Fibroblast of lung (primary cell): ENCODE measurements around the gene CNNM2.

Experiments
- EZH2 ChIP-seq: IDR thresholded peaks from 2 replicates; pipeline ENCODE4 v1.5.1; 2012; ENCODE audit warnings: low read length, control low read depth, mild to moderate bottlenecking; ENCODE audit errors: missing control alignments
- TF ChIP-seq, protein P1 (sequence below), 2 donors: IDR thresholded peaks in 1 of 2; conservative IDR thresholded peaks in 1 of 2; 1 replicate in 1 of 2; 2 replicates in 1 of 2; pipeline ENCODE4 v1.5.1; 2011 to 2012; ENCODE audit warnings: low read length in 2 of 2, control low read depth in 1 of 2, inconsistent platforms in 1 of 2, low read depth in 1 of 2, mild to moderate bottlenecking in 1 of 2

DNA sequence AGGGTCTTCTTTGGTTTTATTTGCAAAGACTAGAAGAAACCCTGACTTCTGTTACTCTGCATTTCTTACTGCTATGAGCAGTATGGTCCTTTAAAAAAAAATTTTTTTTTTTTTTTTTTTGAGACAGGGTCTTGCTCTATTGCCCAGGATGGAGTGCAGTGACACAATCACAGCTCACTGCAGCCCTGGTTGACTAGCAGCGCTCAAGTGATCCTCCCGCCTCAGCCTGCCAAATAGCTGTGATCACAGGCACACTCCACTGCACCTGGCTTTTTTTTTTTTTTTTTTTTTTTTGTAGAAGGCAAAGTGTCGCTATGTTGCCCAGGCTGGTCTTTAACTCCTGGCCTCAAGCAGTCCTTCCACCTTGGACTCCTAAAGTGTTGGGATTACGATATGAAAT lies 17.4 kb downstream of the CNNM2 start:
- TF ChIP-seq, protein P1, sequence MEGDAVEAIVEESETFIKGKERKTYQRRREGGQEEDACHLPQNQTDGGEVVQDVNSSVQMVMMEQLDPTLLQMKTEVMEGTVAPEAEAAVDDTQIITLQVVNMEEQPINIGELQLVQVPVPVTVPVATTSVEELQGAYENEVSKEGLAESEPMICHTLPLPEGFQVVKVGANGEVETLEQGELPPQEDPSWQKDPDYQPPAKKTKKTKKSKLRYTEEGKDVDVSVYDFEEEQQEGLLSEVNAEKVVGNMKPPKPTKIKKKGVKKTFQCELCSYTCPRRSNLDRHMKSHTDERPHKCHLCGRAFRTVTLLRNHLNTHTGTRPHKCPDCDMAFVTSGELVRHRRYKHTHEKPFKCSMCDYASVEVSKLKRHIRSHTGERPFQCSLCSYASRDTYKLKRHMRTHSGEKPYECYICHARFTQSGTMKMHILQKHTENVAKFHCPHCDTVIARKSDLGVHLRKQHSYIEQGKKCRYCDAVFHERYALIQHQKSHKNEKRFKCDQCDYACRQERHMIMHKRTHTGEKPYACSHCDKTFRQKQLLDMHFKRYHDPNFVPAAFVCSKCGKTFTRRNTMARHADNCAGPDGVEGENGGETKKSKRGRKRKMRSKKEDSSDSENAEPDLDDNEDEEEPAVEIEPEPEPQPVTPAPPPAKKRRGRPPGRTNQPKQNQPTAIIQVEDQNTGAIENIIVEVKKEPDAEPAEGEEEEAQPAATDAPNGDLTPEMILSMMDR (conservative IDR thresholded peaks at IDR 0.05 in 1 of 2, IDR thresholded peaks at IDR 0.05 in 1 of 2; ENCODE audit: low read depth in 1 of 2, low read length in 2 of 2): no peak
- no peak for TF ChIP-seq EZH2
